H1 (cell line): Measurements from ENCODE around the gene CEP350. TPM values are rescaled to one million over a fixed set of nuclear protein-coding genes. Genes with fewer than 3 reads are reported as not detected.

ENCODE experiments used
- KDM4A ChIP-seq: IDR thresholded peaks from one replicate; pipeline ENCODE4 v1.7.1; 2012; ENCODE audit warnings: low read depth, mild to moderate bottlenecking, moderate library complexity, low read length, inconsistent platforms; ENCODE audit not compliant: severe bottlenecking
- POLR2AphosphoS5 ChIP-seq: IDR thresholded peaks from 2 replicates; pipeline ENCODE4 v1.6.1; 2011; ENCODE audit warnings: low read depth, low read length
- polyA plus RNA-seq, 7 experiments: library from polyadenylated mRNA; depleted of rRNA in 3 of 7; stranded (reverse) in 5 of 7; unstranded in 2 of 7; fragments of >200 nt in 5 of 7; fragments of 200-250 nt in 2 of 7; gene quantifications; 1 replicate in 5 of 7; 2 replicates in 1 of 7; 4 replicates in 1 of 7; pipeline versions ENCODE4 v1.2.1 to v1.2.3, GENCODE V29; 2011 to 2013; ENCODE audit warnings: missing spikeins in 2 of 7, mixed read lengths in 2 of 7
- total RNA-seq: library from RNA; stranded (reverse); fragmentation: NEBNext Ultra II Directional; extraction: Animal tissue kit (Norgen Biotek cat#: 25700); gene quantifications from 2 replicates; pipeline ENCODE4 v1.2.1, GENCODE V29; 2021
- TF ChIP-seq, protein P1 (sequence below): fragments of 300-600 bp; sonication (generic); IDR thresholded peaks from 2 replicates; pipeline ENCODE4 v1.7.1; 2012; ENCODE audit warnings: low read length, moderate library complexity, mild to moderate bottlenecking, inconsistent platforms; ENCODE audit not compliant: insufficient replicate concordance

CEP350 gene
- total and polyA plus RNA-seq, 2 of the 8 experiments (the other 6 are each of a cell fraction or from before 2014, with no cell fraction given), result 5.6 to 39.4 TPM

DNA sequence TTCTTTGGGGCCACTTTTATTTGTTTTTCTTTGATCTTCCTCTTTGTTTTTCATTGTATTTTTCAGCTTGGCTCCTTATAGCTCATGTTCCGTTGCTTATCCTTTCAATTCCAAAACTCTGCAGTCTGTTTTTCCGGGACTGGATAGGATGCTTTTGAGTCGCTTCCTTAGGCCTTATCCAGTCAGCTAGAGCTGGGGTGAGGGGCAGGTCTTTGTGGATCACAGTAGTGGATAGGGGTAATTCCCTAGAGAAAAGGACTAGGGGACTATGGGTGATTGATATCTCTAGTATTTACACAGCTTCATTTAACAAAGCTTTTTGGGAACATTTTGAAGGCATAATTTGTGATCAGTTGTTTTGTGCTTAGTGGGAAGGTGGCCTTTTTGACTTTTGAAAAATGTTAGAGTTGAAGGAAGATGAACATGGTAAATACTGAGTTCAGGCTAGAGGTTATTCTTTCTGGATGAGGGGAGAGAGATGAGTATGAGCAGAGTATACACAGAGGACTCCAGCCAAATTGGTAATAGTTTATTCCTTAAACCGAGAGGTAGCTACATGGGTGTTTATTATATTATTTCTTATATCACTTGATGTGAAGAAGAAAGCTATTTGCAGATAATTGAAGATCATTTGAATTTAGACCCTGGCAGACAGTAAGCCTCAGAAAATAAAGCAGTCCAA, 22.5 kb downstream of the CEP350 start (continued):
- TF ChIP-seq, protein P1, sequence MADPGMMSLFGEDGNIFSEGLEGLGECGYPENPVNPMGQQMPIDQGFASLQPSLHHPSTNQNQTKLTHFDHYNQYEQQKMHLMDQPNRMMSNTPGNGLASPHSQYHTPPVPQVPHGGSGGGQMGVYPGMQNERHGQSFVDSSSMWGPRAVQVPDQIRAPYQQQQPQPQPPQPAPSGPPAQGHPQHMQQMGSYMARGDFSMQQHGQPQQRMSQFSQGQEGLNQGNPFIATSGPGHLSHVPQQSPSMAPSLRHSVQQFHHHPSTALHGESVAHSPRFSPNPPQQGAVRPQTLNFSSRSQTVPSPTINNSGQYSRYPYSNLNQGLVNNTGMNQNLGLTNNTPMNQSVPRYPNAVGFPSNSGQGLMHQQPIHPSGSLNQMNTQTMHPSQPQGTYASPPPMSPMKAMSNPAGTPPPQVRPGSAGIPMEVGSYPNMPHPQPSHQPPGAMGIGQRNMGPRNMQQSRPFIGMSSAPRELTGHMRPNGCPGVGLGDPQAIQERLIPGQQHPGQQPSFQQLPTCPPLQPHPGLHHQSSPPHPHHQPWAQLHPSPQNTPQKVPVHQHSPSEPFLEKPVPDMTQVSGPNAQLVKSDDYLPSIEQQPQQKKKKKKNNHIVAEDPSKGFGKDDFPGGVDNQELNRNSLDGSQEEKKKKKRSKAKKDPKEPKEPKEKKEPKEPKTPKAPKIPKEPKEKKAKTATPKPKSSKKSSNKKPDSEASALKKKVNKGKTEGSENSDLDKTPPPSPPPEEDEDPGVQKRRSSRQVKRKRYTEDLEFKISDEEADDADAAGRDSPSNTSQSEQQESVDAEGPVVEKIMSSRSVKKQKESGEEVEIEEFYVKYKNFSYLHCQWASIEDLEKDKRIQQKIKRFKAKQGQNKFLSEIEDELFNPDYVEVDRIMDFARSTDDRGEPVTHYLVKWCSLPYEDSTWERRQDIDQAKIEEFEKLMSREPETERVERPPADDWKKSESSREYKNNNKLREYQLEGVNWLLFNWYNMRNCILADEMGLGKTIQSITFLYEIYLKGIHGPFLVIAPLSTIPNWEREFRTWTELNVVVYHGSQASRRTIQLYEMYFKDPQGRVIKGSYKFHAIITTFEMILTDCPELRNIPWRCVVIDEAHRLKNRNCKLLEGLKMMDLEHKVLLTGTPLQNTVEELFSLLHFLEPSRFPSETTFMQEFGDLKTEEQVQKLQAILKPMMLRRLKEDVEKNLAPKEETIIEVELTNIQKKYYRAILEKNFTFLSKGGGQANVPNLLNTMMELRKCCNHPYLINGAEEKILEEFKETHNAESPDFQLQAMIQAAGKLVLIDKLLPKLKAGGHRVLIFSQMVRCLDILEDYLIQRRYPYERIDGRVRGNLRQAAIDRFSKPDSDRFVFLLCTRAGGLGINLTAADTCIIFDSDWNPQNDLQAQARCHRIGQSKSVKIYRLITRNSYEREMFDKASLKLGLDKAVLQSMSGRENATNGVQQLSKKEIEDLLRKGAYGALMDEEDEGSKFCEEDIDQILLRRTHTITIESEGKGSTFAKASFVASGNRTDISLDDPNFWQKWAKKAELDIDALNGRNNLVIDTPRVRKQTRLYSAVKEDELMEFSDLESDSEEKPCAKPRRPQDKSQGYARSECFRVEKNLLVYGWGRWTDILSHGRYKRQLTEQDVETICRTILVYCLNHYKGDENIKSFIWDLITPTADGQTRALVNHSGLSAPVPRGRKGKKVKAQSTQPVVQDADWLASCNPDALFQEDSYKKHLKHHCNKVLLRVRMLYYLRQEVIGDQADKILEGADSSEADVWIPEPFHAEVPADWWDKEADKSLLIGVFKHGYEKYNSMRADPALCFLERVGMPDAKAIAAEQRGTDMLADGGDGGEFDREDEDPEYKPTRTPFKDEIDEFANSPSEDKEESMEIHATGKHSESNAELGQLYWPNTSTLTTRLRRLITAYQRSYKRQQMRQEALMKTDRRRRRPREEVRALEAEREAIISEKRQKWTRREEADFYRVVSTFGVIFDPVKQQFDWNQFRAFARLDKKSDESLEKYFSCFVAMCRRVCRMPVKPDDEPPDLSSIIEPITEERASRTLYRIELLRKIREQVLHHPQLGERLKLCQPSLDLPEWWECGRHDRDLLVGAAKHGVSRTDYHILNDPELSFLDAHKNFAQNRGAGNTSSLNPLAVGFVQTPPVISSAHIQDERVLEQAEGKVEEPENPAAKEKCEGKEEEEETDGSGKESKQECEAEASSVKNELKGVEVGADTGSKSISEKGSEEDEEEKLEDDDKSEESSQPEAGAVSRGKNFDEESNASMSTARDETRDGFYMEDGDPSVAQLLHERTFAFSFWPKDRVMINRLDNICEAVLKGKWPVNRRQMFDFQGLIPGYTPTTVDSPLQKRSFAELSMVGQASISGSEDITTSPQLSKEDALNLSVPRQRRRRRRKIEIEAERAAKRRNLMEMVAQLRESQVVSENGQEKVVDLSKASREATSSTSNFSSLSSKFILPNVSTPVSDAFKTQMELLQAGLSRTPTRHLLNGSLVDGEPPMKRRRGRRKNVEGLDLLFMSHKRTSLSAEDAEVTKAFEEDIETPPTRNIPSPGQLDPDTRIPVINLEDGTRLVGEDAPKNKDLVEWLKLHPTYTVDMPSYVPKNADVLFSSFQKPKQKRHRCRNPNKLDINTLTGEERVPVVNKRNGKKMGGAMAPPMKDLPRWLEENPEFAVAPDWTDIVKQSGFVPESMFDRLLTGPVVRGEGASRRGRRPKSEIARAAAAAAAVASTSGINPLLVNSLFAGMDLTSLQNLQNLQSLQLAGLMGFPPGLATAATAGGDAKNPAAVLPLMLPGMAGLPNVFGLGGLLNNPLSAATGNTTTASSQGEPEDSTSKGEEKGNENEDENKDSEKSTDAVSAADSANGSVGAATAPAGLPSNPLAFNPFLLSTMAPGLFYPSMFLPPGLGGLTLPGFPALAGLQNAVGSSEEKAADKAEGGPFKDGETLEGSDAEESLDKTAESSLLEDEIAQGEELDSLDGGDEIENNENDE, result no peak
- TF ChIP-seq KDM4A (no peak), POLR2AphosphoS5 (no peak)
